Fibroblast of lung (primary cell): ENCODE results near the gene ALDH3B2. TPM values are rescaled to one million over a fixed set of nuclear protein-coding genes. Genes with fewer than 3 reads are reported as not detected.
A peak's percentile ranks its signal among the peaks of the same experiment; 100 is the strongest.

ENCODE experiments used
- DNase-seq, 2 donors: peaks; one replicate each; pipeline versions ENCODE4 v3.0.0 to v3.0.0-alpha.2; 2010; ENCODE audit warnings: low read depth in 2 of 2
- H2AFZ ChIP-seq: 2 replicates; pipeline ENCODE4 v1.5.1; 2012; ENCODE audit warnings: low read length, control low read depth, inconsistent platforms
- H3K27ac ChIP-seq: 2 replicates; pipeline ENCODE4 v1.5.1; 2011; ENCODE audit warnings: low read length, control low read depth; ENCODE audit not compliant: insufficient read depth
- H3K27me3 ChIP-seq: 2 replicates; pipeline ENCODE4 v1.5.1; 2011; ENCODE audit warnings: mild to moderate bottlenecking, low read length; ENCODE audit not compliant: control insufficient read depth, insufficient read depth
- H3K36me3 ChIP-seq: 2 replicates; pipeline ENCODE4 v1.5.1; 2011; ENCODE audit warnings: low read length; ENCODE audit not compliant: control insufficient read depth, insufficient read depth
- H3K4me1 ChIP-seq: 2 replicates; pipeline ENCODE4 v1.5.1; 2011; ENCODE audit warnings: low read length; ENCODE audit not compliant: control insufficient read depth, insufficient read depth; ENCODE audit errors: extremely low read depth
- H3K4me2 ChIP-seq: 2 replicates; pipeline ENCODE4 v1.5.1; 2011; ENCODE audit warnings: low read length, control low read depth; ENCODE audit not compliant: insufficient read depth; ENCODE audit errors: extremely low read depth
- H3K4me3 ChIP-seq, 4 experiments: fragments of 200-600 bp in 1 of 4; sonication (generic) in 1 of 4; replicated peaks in 1 of 4; 2 replicates each; pipeline ENCODE4 v1.5.1; 2011 to 2016; ENCODE audit warnings: low read length in 4 of 4, low read depth in 3 of 4, mild to moderate bottlenecking in 3 of 4, control low read depth in 2 of 4, inconsistent platforms in 1 of 4, mixed read lengths in 1 of 4; ENCODE audit not compliant: insufficient read depth in 1 of 4; ENCODE audit errors: control extremely low read depth in 1 of 4
- H3K79me2 ChIP-seq: 2 replicates; pipeline ENCODE4 v1.5.1; 2012; ENCODE audit warnings: mild to moderate bottlenecking, low read length, inconsistent platforms; ENCODE audit not compliant: control insufficient read depth, insufficient read depth
- H3K9ac ChIP-seq: 2 replicates; pipeline ENCODE4 v1.5.1; 2011; ENCODE audit warnings: mild to moderate bottlenecking, low read length, control low read depth; ENCODE audit not compliant: insufficient read depth
- H3K9me3 ChIP-seq: 2 replicates; pipeline ENCODE4 v1.5.1; 2012; ENCODE audit warnings: low read depth, low read length; ENCODE audit not compliant: control insufficient read depth, insufficient read depth
- H4K20me1 ChIP-seq: 2 replicates; pipeline ENCODE4 v1.5.1; 2011; ENCODE audit warnings: low read length; ENCODE audit not compliant: control insufficient read depth, insufficient read depth; ENCODE audit errors: extremely low read depth
- CTCF ChIP-seq, 2 donors: IDR thresholded peaks in 1 of 2; conservative IDR thresholded peaks in 1 of 2; 1 replicate in 1 of 2; 2 replicates in 1 of 2; pipeline ENCODE4 v1.5.1; 2011 to 2012; ENCODE audit warnings: low read length in 2 of 2, control low read depth in 1 of 2, inconsistent platforms in 1 of 2, low read depth in 1 of 2, mild to moderate bottlenecking in 1 of 2
- EZH2 ChIP-seq: IDR thresholded peaks from 2 replicates; pipeline ENCODE4 v1.5.1; 2012; ENCODE audit warnings: low read length, control low read depth, mild to moderate bottlenecking; ENCODE audit errors: missing control alignments
- polyA plus RNA-seq, 2 donors: library from polyadenylated mRNA; depleted of rRNA in 1 of 2; stranded (reverse) in 1 of 2; unstranded in 1 of 2; fragments of >200 nt; gene quantifications; 2 replicates each; pipeline ENCODE4 v1.2.1, GENCODE V29; 2011 to 2012; ENCODE audit warnings: missing spikeins in 1 of 2
- total RNA-seq: library from RNA; depleted of rRNA; stranded (reverse); fragments of >200 nt; gene quantifications from 2 replicates; pipeline ENCODE4 v1.2.1, GENCODE V29; 2014

ALDH3B2 gene
- total and polyA plus RNA-seq, 2 donors (not counting 1 experiment from before 2014, with no cell fraction given): not detected

- H3K36me3 ChIP-seq: no peaks in the 10 kb centered on the region
- no peak for DNase-seq
- no peaks in the 10 kb centered on the region for H3K79me2 ChIP-seq
- TF ChIP-seq EZH2 (no peak), CTCF (conservative IDR thresholded peaks at IDR 0.05 in 1 of 2, IDR thresholded peaks at IDR 0.05 in 1 of 2; ENCODE audit: low read depth in 1 of 2, low read length in 2 of 2) (no peak)
- no peaks in the 10 kb centered on the region for H4K20me1 ChIP-seq
- no peak overlapping the region for H3K4me2 ChIP-seq
- H3K9me3 ChIP-seq: no peaks in the 10 kb centered on the region
- no peak overlapping the region for H3K27ac ChIP-seq
- H2AFZ ChIP-seq: no peak overlapping the region
- H3K4me3 ChIP-seq: no peak overlapping the region
- no peak overlapping the region for H3K9ac ChIP-seq
- no peaks in the 10 kb centered on the region for H3K27me3 ChIP-seq
- no peaks in the 10 kb centered on the region for H3K4me1 ChIP-seq
Measured at GRCh38 chr11:67695606-67696005, 21.2 kb upstream of the ALDH3B2 start.

- no peak overlapping the region for H3K4me3 ChIP-seq
- H4K20me1 ChIP-seq: no peaks in the 10 kb centered on the region
- no peak for DNase-seq
- no peaks in the 10 kb centered on the region for H3K36me3 ChIP-seq
- H2AFZ ChIP-seq: no peak overlapping the region
- no peaks in the 10 kb centered on the region for H3K27me3 ChIP-seq
- no peak overlapping the region for H3K27ac ChIP-seq
- H3K4me2 ChIP-seq: no peak overlapping the region
- no peak overlapping the region for H3K9ac ChIP-seq
- TF ChIP-seq EZH2 (no peak), CTCF (conservative IDR thresholded peaks at IDR 0.05 in 1 of 2, IDR thresholded peaks at IDR 0.05 in 1 of 2; ENCODE audit: low read depth in 1 of 2, low read length in 2 of 2) (no peak)
- no peaks in the 10 kb centered on the region for H3K4me1 ChIP-seq
- H3K9me3 ChIP-seq: no peaks in the 10 kb centered on the region
- H3K79me2 ChIP-seq: no peaks in the 10 kb centered on the region
Measured at GRCh38 chr11:67694875-67695555, 20.6 kb upstream of the ALDH3B2 start.

GRCh38 chr11:67691149-67691548 is 16.7 kb upstream of the ALDH3B2 start:
- H3K36me3 ChIP-seq: no peaks in the 10 kb centered on the region
- H3K4me1 ChIP-seq: no peaks in the 10 kb centered on the region
- no peak overlapping the region for H3K27ac ChIP-seq
- H2AFZ ChIP-seq: no peak overlapping the region
- TF ChIP-seq EZH2 (no peak), CTCF (conservative IDR thresholded peaks at IDR 0.05 in 1 of 2, IDR thresholded peaks at IDR 0.05 in 1 of 2; ENCODE audit: low read depth in 1 of 2, low read length in 2 of 2) (peak; percentile 20 to 36)
- DNase-seq: peak in 1 of 2 donors; percentile 2
- no peaks in the 10 kb centered on the region for H4K20me1 ChIP-seq
- no peaks in the 10 kb centered on the region for H3K27me3 ChIP-seq
- no peak overlapping the region for H3K9ac ChIP-seq
- no peaks in the 10 kb centered on the region for H3K9me3 ChIP-seq
- H3K4me2 ChIP-seq: no peak overlapping the region
- no peaks in the 10 kb centered on the region for H3K79me2 ChIP-seq
- H3K4me3 ChIP-seq: no peak overlapping the region
